Lower leg skin (tissue), 4 donors: ENCODE data around the gene DNAH11. TPM values are rescaled to one million over a fixed set of nuclear protein-coding genes. Genes with fewer than 3 reads are reported as not detected.

Source experiments
- DNase-seq, 2 donors: peaks; one replicate each; pipeline ENCODE4 v3.0.0-alpha.2; 2019; ENCODE audit warnings: low spot score in 2 of 2
- H3K4me3 ChIP-seq: fragments of 200-600 bp; sonication (generic); 2 replicates; pipeline ENCODE4 v1.5.1; 2017; ENCODE audit warnings: mild to moderate bottlenecking, low read depth; ENCODE audit not compliant: poor library complexity, severe bottlenecking
- CTCF ChIP-seq, 3 donors: fragments of 450-650 bp; IDR thresholded peaks; one replicate each; pipeline ENCODE4 v1.5.1; 2016; ENCODE audit warnings: antibody characterized with exemption in 3 of 3, mild to moderate bottlenecking in 3 of 3, moderate library complexity in 2 of 3
- POLR2A ChIP-seq, 2 donors: fragments of 450-650 bp; IDR thresholded peaks; one replicate each; pipeline ENCODE4 v1.6.1; 2016 to 2017; ENCODE audit warnings: antibody characterized with exemption in 2 of 2, mild to moderate bottlenecking in 1 of 2, moderate library complexity in 1 of 2
- WGBS, 2 donors: methylation state at CpG; one replicate each; pipeline ENCODE4 v1.1.5; 2018; 5-methylcytosine and 5-hydroxymethylcytosine counted together
- intact Hi-C: fragments of 100-400 bp; cut with DNase I; formaldehyde crosslinking; loops from one replicate; pipeline ENCODE4 v1.15.0; 2023; ENCODE audit warnings: low total_unique reads
- total RNA-seq, 4 donors: library from RNA; depleted of rRNA; stranded (reverse); fragments of >200 nt; gene quantifications; one replicate each; pipeline ENCODE4 v1.1.0, GENCODE V29; 2016

Gene DNAH11
- total RNA-seq, 4 donors from 2014 or later, result 0.88 to 10.0 (median 4.1) TPM

GRCh38 chr7:21946222-21946709 lies 403.4 kb downstream of the DNAH11 start:
- peak in 1 of 2 donors; percentile 71 for DNase-seq
- intact Hi-C loops, result no loop called here
- TF ChIP-seq CTCF (IDR thresholded peaks at IDR 0.05) (no peak), POLR2A (IDR thresholded peaks at IDR 0.05) (no peak)
- WGBS, 2 donors, result 11 to 19% methylated on average over 7 to 8 of the region's 8 CpGs
- H3K4me3 ChIP-seq, result peak overlapping the region; percentile 18

GRCh38 chr7:21947056-21947455 lies 404.2 kb downstream of the DNAH11 start:
- intact Hi-C loops, result no loop called here
- no peak for DNase-seq
- 56% methylated on average over 3 of the region's 3 CpGs for WGBS, 2 donors
- H3K4me3 ChIP-seq, result no peak overlapping the region
- no peak for TF ChIP-seq POLR2A (IDR thresholded peaks at IDR 0.05)
- no peak for TF ChIP-seq CTCF (IDR thresholded peaks at IDR 0.05)

- intact Hi-C loops, result no loop called here
- DNase-seq, result no peak
- WGBS, 2 donors, result 53 to 68% methylated on average over 2 of the region's 2 CpGs
- H3K4me3 ChIP-seq, result no peak overlapping the region
- TF ChIP-seq CTCF (IDR thresholded peaks at IDR 0.05) (no peak), POLR2A (IDR thresholded peaks at IDR 0.05) (no peak)
These were observed 405.1 kb downstream of the DNAH11 start for GRCh38 chr7:21947946-21948345.

- DNase-seq, result no peak
- H3K4me3 ChIP-seq, result no peak overlapping the region
- 79 to 83% methylated on average over 2 of the region's 2 CpGs for WGBS, 2 donors
- no peak for TF ChIP-seq POLR2A (IDR thresholded peaks at IDR 0.05)
- TF ChIP-seq CTCF (IDR thresholded peaks at IDR 0.05), result no peak
- intact Hi-C loops, result no loop called here
These were observed 405.5 kb downstream of the DNAH11 start for GRCh38 chr7:21948364-21948763.

DNA sequence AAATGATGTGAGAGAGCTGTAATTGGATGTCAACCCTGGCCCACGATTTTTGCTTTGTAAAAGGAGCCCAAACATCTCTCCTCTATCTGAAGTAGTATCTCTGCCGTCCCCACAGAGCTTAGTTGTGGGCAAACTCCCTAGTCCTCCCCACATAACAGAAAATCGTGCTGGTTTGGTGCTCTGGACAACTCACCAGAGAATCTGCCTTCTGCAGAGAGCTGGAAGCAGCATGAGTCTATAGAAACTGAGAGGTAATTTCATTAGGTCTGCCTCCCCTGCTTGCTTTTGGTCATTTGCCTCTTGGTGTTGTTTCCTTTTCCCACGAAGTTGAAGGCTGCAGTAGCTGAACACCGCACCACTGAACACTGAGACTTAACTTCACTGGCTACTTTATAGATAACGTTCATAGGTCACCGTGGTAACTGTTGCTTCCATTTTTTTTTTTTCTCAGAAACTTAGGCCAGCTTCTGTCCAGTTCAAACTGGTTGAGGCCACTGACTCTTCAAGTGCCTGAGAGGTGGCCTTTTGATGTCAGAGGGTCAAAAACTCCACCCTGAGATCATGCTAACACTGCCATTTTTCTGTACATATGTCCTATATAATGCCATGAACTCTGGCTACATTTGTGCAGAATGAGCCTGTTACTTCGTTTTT lies 406.2 kb downstream of the DNAH11 start:
- 69 to 70% methylated on average over 8 of the region's 8 CpGs for WGBS, 2 donors

More for the DNA sequence above, 406.2 kb downstream of the DNAH11 start:
- H3K4me3 ChIP-seq, result no peak overlapping the region
- DNase-seq, result no peak
- intact Hi-C loops, result no loop called here
- no peak for TF ChIP-seq CTCF (IDR thresholded peaks at IDR 0.05)
- no peak for TF ChIP-seq POLR2A (IDR thresholded peaks at IDR 0.05)

Other genes starting within 250 kb of the DNAH11 start
- 10 to 100 TPM in 3 of 4 donors, 1 to 10 TPM in 1; 9.5 to 13.0 (median 11.2) TPM for gene SP4, start 115.0 kb upstream of the DNAH11 start, total RNA-seq